Stomach (tissue), 4 donors: ENCODE measurements around the gene ILDR2.

Experiments
- EP300 ChIP-seq: sonication (generic); formaldehyde crosslinking; IDR thresholded peaks from one replicate; pipeline ENCODE4 v1.6.1; 2017; ENCODE audit warnings: antibody characterized with exemption
- POLR2AphosphoS5 ChIP-seq, 3 donors: sonication (generic); formaldehyde crosslinking; IDR thresholded peaks; one replicate each; pipeline ENCODE4 v1.6.1; 2016; ENCODE audit warnings: antibody characterized with exemption in 3 of 3
- TF ChIP-seq, protein P1 (sequence below), 7 experiments: fragments of 450-650 bp in 4 of 7; fragments of 200-600 bp in 3 of 7; sonication (generic) in 3 of 7; IDR thresholded peaks; one replicate each; pipeline ENCODE4 v1.5.1; 2016 to 2019; ENCODE audit warnings: antibody characterized with exemption in 7 of 7, control low read depth in 2 of 7, mild to moderate bottlenecking in 1 of 7

DNA sequence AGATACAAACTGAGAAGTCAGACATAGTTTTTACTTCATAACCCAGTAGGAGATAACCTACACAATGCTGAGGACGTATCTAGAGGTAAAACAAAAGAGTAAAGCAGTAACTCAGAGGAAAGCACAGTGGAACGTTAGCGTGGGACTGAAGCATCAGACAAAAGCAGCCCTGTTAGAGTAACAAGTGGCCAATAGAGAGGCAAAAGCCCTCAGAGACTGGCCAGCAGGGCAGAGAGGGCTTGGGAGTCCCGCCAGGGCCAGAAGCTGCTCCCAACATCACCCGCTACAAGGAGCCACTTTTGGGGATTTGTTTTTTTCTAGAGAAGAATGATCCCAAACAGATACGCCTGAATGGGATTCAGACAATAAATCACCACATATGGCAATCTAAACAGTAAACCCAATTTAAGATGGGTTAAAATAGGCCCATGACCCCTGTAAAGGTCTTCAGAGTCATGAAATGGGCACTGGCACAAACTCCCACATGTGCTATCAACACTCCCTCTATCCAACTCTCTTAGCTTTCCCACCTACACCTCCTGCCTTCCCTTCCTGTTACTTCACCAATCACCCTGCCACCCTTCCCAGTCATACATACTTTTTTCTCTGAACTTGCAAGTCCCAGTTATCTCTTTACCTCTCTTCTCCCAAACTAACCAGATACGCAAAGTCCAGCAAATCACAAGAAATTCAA is 116.5 kb downstream of the ILDR2 start:
- TF ChIP-seq POLR2AphosphoS5 (IDR thresholded peaks at IDR 0.05): no peak
- TF ChIP-seq EP300: no peak
- TF ChIP-seq, protein P1, sequence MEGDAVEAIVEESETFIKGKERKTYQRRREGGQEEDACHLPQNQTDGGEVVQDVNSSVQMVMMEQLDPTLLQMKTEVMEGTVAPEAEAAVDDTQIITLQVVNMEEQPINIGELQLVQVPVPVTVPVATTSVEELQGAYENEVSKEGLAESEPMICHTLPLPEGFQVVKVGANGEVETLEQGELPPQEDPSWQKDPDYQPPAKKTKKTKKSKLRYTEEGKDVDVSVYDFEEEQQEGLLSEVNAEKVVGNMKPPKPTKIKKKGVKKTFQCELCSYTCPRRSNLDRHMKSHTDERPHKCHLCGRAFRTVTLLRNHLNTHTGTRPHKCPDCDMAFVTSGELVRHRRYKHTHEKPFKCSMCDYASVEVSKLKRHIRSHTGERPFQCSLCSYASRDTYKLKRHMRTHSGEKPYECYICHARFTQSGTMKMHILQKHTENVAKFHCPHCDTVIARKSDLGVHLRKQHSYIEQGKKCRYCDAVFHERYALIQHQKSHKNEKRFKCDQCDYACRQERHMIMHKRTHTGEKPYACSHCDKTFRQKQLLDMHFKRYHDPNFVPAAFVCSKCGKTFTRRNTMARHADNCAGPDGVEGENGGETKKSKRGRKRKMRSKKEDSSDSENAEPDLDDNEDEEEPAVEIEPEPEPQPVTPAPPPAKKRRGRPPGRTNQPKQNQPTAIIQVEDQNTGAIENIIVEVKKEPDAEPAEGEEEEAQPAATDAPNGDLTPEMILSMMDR (IDR thresholded peaks at IDR 0.05): no peak
